LNCAP (cell line): ENCODE data around the gene ENKD1.

Experiments used
- TF ChIP-seq, protein P1 (sequence below): fragments of 450-650 bp; IDR thresholded peaks from 2 replicates; pipeline ENCODE4 v1.5.1; 2017; ENCODE audit warnings: mild to moderate bottlenecking

The ENKD1 gene

GRCh38 chr16:67659675-67660563 is 6.6 kb downstream of the ENKD1 start, which contains the start of gene ACD:
ACD (minus strand) TSS chr16:67660260; CDS start chr16:67660220, 40 bp downstream.
- TF ChIP-seq, protein P1, sequence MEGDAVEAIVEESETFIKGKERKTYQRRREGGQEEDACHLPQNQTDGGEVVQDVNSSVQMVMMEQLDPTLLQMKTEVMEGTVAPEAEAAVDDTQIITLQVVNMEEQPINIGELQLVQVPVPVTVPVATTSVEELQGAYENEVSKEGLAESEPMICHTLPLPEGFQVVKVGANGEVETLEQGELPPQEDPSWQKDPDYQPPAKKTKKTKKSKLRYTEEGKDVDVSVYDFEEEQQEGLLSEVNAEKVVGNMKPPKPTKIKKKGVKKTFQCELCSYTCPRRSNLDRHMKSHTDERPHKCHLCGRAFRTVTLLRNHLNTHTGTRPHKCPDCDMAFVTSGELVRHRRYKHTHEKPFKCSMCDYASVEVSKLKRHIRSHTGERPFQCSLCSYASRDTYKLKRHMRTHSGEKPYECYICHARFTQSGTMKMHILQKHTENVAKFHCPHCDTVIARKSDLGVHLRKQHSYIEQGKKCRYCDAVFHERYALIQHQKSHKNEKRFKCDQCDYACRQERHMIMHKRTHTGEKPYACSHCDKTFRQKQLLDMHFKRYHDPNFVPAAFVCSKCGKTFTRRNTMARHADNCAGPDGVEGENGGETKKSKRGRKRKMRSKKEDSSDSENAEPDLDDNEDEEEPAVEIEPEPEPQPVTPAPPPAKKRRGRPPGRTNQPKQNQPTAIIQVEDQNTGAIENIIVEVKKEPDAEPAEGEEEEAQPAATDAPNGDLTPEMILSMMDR = no peak

- TF ChIP-seq, protein P1 = no peak
These were observed 7.5 kb downstream of the ENKD1 start for GRCh38 chr16:67658849-67659674.

- TF ChIP-seq, protein P1 = no peak
These were observed 8.6 kb downstream of the ENKD1 start for GRCh38 chr16:67657751-67658518.

DNA sequence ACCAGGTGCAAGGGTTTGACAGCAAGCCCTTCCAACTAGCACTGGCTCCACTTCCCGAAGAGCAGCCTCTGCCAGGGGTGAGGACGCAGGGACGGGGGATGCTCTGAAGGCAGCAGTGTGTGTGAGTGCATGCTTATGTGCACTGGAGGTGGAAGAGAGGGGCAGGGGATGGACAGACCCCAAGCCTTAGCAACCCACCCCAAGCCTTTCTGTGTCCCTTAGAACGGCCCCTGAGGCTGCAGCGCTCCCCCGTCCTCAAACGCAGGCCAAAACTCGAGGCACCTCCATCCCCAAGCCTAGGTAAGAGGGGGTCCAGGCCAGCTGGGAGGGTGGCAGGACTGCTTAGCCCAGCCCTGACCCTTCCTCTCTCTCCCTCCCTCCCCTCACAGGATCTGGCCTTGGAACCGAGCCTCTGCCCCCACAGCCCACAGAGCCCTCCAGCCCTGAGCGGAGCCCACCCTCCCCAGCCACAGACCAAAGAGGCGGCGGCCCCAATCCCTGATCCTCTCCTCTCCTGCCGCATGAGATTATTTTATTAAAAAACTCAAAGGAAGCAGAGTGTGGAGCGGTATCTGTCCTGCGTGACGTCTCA is 9.4 kb downstream of the ENKD1 start:
- TF ChIP-seq, protein P1 = no peak

- TF ChIP-seq, protein P1 = no peak
These were observed 10.1 kb downstream of the ENKD1 start for GRCh38 chr16:67656344-67657016.

DNA sequence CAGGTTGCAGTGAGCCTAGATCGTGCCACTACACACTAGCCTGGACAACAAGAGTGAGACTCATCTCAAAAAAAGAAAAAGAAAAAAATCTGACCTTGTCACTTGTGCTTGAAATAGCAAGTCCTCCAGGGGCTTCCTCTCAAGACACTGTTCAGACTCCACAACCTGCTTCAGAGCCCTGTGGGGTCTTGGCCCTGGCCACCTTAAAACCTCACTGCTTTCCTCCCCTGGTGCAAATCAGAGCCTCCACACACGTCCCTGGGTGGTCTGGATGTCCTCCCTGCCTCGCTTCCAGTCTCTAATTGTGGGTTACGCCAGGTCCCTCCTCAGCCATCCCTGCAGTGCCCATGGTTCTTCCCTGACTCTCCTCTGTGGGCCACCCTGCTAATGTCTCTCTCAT is 11.2 kb downstream of the ENKD1 start:
- TF ChIP-seq, protein P1 = no peak
